Heart left ventricle (tissue), 16 donors: ENCODE data around the gene UGGT2. TPM values are rescaled to one million over a fixed set of nuclear protein-coding genes. Genes with fewer than 3 reads are reported as not detected.
A peak's percentile ranks its signal among the peaks of the same experiment; 100 is the strongest.

Experiments used
- ATAC-seq, 4 donors: fragments of 200-7000 bp; cut with Tn5 transposase; one replicate each; pipeline ENCODE4 v1.9.1; 2020 to 2022; ENCODE audit warnings: moderate library complexity in 4 of 4, mild to moderate bottlenecking in 3 of 4, moderate number of reproducible peaks in 1 of 4
- DNase-seq, 5 donors: peaks; one replicate each; pipeline ENCODE4 v3.0.0-alpha.2; 2020
- H3K27ac ChIP-seq, 12 donors: fragments of 200-600 bp; sonication (generic) in 4 of 12; one replicate each; pipeline versions ENCODE4 v1.5.0 to v1.8.0; 2016 to 2022; ENCODE audit warnings: mild to moderate bottlenecking in 2 of 12
- H3K27me3 ChIP-seq, 9 donors: fragments of 200-600 bp; sonication (generic) in 2 of 9; one replicate each; pipeline versions ENCODE4 v1.5.1 to v1.8.0; 2016 to 2022; ENCODE audit warnings: mild to moderate bottlenecking in 3 of 9
- H3K36me3 ChIP-seq, 9 donors: fragments of 200-600 bp; sonication (generic) in 2 of 9; one replicate each; pipeline versions ENCODE4 v1.5.0 to v1.8.0; 2018 to 2022; ENCODE audit warnings: mild to moderate bottlenecking in 2 of 9
- H3K4me1 ChIP-seq, 12 donors: fragments of 200-600 bp; sonication (generic) in 4 of 12; one replicate each; pipeline versions ENCODE4 v1.5.0 to v1.8.0; 2016 to 2022; ENCODE audit warnings: mild to moderate bottlenecking in 3 of 12
- H3K4me3 ChIP-seq, 12 donors: fragments of 200-600 bp; sonication (generic) in 4 of 12; one replicate each; pipeline versions ENCODE4 v1.5.0 to v1.8.0; 2017 to 2022; ENCODE audit warnings: mild to moderate bottlenecking in 9 of 12, moderate library complexity in 4 of 12
- H3K9me3 ChIP-seq, 12 donors: fragments of 200-600 bp; sonication (generic) in 4 of 12; one replicate each; pipeline versions ENCODE4 v1.5.0 to v1.8.0; 2016 to 2022; ENCODE audit warnings: mild to moderate bottlenecking in 1 of 12
- CTCF ChIP-seq, 12 donors: fragments of 200-600 bp; sonication (generic) in 4 of 12; IDR thresholded peaks; one replicate each; pipeline versions ENCODE4 v1.5.0 to v1.8.0; 2018 to 2022; ENCODE audit warnings: antibody characterized with exemption in 12 of 12, mild to moderate bottlenecking in 5 of 12
- POLR2A ChIP-seq, 2 donors: fragments of 450-650 bp; IDR thresholded peaks; one replicate each; pipeline ENCODE4 v1.6.1; 2017; ENCODE audit warnings: antibody characterized with exemption in 2 of 2, mild to moderate bottlenecking in 2 of 2, moderate library complexity in 2 of 2
- WGBS, 4 donors: extraction: QIAGEN DNeasy Blood & Tissue Kit in 2 of 4; methylation state at CpG; one replicate each; pipeline versions ENCODE4 v1.1.5 to v1.1.7; 2013 to 2018; 5-methylcytosine and 5-hydroxymethylcytosine counted together
- intact Hi-C, 10 donors: fragments of 100-400 bp; cut with DNase I; formaldehyde crosslinking; loops; one replicate each; pipeline versions ENCODE4 v1.11.1 to v1.14.2; 2022
- polyA plus RNA-seq, 2 donors: library from polyadenylated mRNA; stranded (reverse); fragments of 200-250 nt; gene quantifications; one replicate each; pipeline ENCODE4 v1.2.3, GENCODE V29; 2013
- total RNA-seq, 9 donors: library from RNA; depleted of rRNA in 2 of 9; stranded (reverse); fragments of >200 nt in 2 of 9; fragmentation: NEBNext Ultra II Directional in 3 of 9; extraction: Animal tissue kit (Norgen Biotek cat#: 25700) in 3 of 9; gene quantifications; one replicate each; pipeline versions ENCODE4 v1.1.0 to v1.2.4, GENCODE V29; 2016 to 2023
- donor health status: ischemic (EF 13 %, LVEDD 7.1; RV severe dilation, severe dysfunction).
- donor health status: healthy with polysubstance abuse.
- donor health status: DM: no; HTN: yes; CAD: no.
- donor health status: DM: no; HTN: no; CAD: no.
- donor health status: ischemic (EF 25% LVEDD 6.9; RV normal size, moderate dysfunction).
- donor health status: ischemic (EF 25% LVEDD 5.7; RV mildly dilated, moderate dysfunction).
- donor health status: healthy.
- donor health status: DM: yes; HTN: yes; CAD: no.
- donor health status: ischemic (EF 35%, LVEDD 5.7; RV mildly dilated, moderate dysfunction).
- donor health status: nonischemic (EF 11% LVEDD 7.7; RV severe dilation, severe dysfunction).
- donor health status: DM: yes; HTN: yes; CAD: no.
- donor health status: PGD.
- donor health status: ischemic (EF 29% LVEDD 5.4; RV normal size, mild dysfunction).
- donor health status: nonischemic (EF 23%, LVEDD 6.1; RV moderate dilation, normal function).

The UGGT2 gene
- total and polyA plus RNA-seq, 11 donors, result 4.3 to 15.9 (median 13.3) TPM

GRCh38 chr13:96089749-96090239 lies 36.6 kb upstream of the UGGT2 start, which contains the start of gene HS6ST3:
TSS of gene HS6ST3 (plus strand) at chr13:96090107.
- no peak within 1 kb of the TSS for H3K27ac ChIP-seq
- H3K36me3 ChIP-seq, result no peaks in the 10 kb centered on the region
- H3K4me1 ChIP-seq, result peaks cover 0 to 23% (median 1%) of the 10 kb centered on the region in 12 donors
- intact Hi-C loops, result no loop called here
- peak in 3 of 4 donors; percentile 73 to 82 (median 77) for ATAC-seq
- H3K27me3 ChIP-seq, result peaks cover 14 to 86% (median 48%) of the 10 kb centered on the region in 9 donors
- no peaks in the 10 kb centered on the region for H3K9me3 ChIP-seq
- peak in 4 of 5 donors; percentile 16 to 60 (median 37) for DNase-seq
- 1 to 2% (median 1%) methylated on average over 12 to 35 of the region's 35 CpGs for WGBS, 4 donors
- TF ChIP-seq CTCF (IDR thresholded peaks at IDR 0.05) (no peak), POLR2A (IDR thresholded peaks at IDR 0.05) (no peak)
- H3K4me3 ChIP-seq, result peak within 1 kb of the TSS; percentile 21 to 57 (median 49)

DNA sequence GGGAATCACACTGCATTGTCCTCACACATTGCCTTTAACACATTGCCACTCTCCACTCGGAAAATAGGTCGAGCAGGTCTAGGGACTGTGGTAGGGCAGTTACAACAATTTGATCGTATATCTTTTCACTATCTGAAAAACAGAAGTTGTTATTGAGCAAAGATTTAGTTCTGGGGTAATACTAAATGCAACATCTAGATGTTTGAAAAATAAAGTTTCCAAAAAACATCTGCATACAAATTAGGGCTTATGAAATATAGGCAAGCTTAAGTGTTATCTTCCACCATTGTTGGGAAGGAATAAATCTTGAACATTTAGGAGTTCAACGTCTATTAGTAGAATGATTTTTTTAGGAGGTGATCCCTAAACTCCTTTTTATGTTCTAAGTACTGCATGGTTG lies 35.9 kb upstream of the UGGT2 start:
- TF ChIP-seq CTCF (IDR thresholded peaks at IDR 0.05) (no peak), POLR2A (IDR thresholded peaks at IDR 0.05) (no peak)
- H3K36me3 ChIP-seq, result no peaks in the 10 kb centered on the region
- ATAC-seq, result no peak
- intact Hi-C loops, result no loop called here
- WGBS, 4 donors, result 61 to 75% (median 69%) methylated on average over 4 of the region's 4 CpGs
- no peak overlapping the region for H3K27ac ChIP-seq
- DNase-seq, result no peak
- H3K9me3 ChIP-seq, result no peaks in the 10 kb centered on the region
- no peak overlapping the region for H3K4me3 ChIP-seq
- H3K27me3 ChIP-seq, result peaks cover 14 to 83% (median 48%) of the 10 kb centered on the region in 9 donors
- H3K4me1 ChIP-seq, result peaks cover 0 to 23% (median 1%) of the 10 kb centered on the region in 12 donors

- H3K4me3 ChIP-seq, result no peak overlapping the region
- H3K27ac ChIP-seq, result no peak overlapping the region
- H3K4me1 ChIP-seq, result peaks cover 0 to 21% (median 1%) of the 10 kb centered on the region in 12 donors
- peaks cover 7 to 60% (median 29%) of the 10 kb centered on the region in 9 donors for H3K27me3 ChIP-seq
- 78 to 96% (median 94%) methylated on average over 1 of the region's 1 CpG for WGBS, 4 donors
- TF ChIP-seq POLR2A (IDR thresholded peaks at IDR 0.05), result no peak
- TF ChIP-seq CTCF (IDR thresholded peaks at IDR 0.05), result no peak
- DNase-seq, result no peak
- no peak for ATAC-seq
- H3K9me3 ChIP-seq, result no peaks in the 10 kb centered on the region
- intact Hi-C loops, result no loop called here
- H3K36me3 ChIP-seq, result no peaks in the 10 kb centered on the region
Observed at GRCh38 chr13:96086736-96087135, 33.5 kb upstream of the UGGT2 start.

DNA sequence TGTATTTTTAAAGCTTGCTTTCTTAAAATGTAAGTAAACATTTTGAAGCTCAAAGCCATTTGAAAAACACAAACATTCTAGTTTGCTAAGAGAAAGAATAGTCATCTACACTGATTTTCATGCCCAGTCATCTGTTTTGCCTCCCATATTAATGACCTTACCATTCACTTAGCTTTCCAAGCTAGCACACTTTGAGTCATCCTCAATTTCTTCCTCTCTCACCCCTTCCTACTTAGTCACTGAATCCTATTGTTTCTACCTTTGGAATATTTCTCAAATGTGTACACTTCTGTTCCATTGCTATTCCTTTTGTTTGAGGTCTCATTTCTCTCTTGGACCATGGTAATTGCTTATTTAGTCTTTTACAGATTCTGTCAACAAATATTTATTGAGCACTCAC lies 29.4 kb upstream of the UGGT2 start:
- H3K27me3 ChIP-seq, result peaks cover 0 to 30% (median 5%) of the 10 kb centered on the region in 9 donors
- H3K27ac ChIP-seq, result no peak overlapping the region
- ATAC-seq, result no peak
- H3K9me3 ChIP-seq, result no peaks in the 10 kb centered on the region
- no peaks in the 10 kb centered on the region for H3K4me1 ChIP-seq
- no peak for DNase-seq
- intact Hi-C loops, result no loop called here
- TF ChIP-seq CTCF (IDR thresholded peaks at IDR 0.05), result no peak
- no peaks in the 10 kb centered on the region for H3K36me3 ChIP-seq
- no peak overlapping the region for H3K4me3 ChIP-seq
